ENCODE results near the gene SMIM45.

DNA sequence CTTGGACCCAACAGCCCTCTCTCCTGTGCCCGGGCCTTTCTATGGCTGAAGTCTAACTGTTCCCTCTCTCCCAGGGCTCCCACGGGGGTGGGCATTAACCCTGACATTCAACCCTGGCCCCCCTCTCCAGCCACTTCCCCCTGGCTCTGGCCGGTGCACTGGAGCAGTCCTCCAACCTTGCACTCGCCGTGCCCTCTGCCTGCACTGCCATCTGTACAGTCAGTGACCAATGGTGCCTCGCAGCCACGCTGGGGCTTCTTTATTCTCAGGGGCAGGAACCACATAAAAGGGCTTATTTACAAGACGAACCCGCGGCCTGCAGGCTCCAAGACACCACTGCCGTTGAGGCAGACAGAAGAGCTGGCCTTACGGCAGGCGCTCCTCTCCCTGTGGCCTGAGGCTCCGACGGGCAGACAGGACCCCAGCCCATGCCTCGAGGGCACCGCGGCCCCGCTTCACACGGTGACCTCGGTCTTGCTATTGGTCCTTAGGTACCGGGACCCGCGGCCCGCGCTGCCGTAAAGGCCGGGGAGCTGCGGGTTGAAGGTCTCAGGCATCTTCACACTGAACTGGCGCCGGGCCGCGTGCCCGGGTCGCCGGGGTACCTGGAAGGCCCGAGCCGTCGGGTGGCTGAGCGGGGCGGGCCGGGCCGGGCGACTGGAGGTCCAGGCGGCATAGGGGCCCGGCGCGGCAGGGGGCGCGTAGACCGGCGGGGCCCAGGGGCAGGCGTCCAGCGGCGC, 42.5 kb upstream of the SMIM45 start:
- TF ChIP-seq SP1 (IDR thresholded peaks at IDR 0.05; ENCODE audit: low read depth, low read length) (no peak), SUPT20H (IDR thresholded peaks at IDR 0.05; ENCODE audit: borderline replicate concordance, control insufficient read depth, low read depth, low read length) (no peak), RAD21 (IDR thresholded peaks at IDR 0.05; ENCODE audit: insufficient read depth, low read depth, low read length) (no peak), CHD1 (IDR thresholded peaks at IDR 0.05; ENCODE audit: low read depth, low read length) (no peak), NFYB (IDR thresholded peaks at IDR 0.05; ENCODE audit: insufficient read depth, low read depth, low read length) (no peak), POLR2A (IDR thresholded peaks at IDR 0.05; ENCODE audit: low read depth, low read length) (no peak; the same call in 1 of the 2 replicates), SIN3A (IDR thresholded peaks at IDR 0.05; ENCODE audit: low read depth, low read length) (no peak), SIX5 (IDR thresholded peaks at IDR 0.05; ENCODE audit: low read depth, low read length, severe bottlenecking) (no peak), TCF12 (IDR thresholded peaks at IDR 0.05; ENCODE audit: low read depth, low read length) (no peak)
- TF ChIP-seq, protein P1, sequence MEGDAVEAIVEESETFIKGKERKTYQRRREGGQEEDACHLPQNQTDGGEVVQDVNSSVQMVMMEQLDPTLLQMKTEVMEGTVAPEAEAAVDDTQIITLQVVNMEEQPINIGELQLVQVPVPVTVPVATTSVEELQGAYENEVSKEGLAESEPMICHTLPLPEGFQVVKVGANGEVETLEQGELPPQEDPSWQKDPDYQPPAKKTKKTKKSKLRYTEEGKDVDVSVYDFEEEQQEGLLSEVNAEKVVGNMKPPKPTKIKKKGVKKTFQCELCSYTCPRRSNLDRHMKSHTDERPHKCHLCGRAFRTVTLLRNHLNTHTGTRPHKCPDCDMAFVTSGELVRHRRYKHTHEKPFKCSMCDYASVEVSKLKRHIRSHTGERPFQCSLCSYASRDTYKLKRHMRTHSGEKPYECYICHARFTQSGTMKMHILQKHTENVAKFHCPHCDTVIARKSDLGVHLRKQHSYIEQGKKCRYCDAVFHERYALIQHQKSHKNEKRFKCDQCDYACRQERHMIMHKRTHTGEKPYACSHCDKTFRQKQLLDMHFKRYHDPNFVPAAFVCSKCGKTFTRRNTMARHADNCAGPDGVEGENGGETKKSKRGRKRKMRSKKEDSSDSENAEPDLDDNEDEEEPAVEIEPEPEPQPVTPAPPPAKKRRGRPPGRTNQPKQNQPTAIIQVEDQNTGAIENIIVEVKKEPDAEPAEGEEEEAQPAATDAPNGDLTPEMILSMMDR (IDR thresholded peaks at IDR 0.05 in 2 of 3, conservative IDR thresholded peaks at IDR 0.05 in 1 of 3; ENCODE audit: control insufficient read depth in 2 of 3, extremely low read depth in 1 of 3, insufficient read depth in 1 of 3, low read depth in 3 of 3, low read length in 3 of 3) = no peak
- TF ChIP-seq, protein P2, sequence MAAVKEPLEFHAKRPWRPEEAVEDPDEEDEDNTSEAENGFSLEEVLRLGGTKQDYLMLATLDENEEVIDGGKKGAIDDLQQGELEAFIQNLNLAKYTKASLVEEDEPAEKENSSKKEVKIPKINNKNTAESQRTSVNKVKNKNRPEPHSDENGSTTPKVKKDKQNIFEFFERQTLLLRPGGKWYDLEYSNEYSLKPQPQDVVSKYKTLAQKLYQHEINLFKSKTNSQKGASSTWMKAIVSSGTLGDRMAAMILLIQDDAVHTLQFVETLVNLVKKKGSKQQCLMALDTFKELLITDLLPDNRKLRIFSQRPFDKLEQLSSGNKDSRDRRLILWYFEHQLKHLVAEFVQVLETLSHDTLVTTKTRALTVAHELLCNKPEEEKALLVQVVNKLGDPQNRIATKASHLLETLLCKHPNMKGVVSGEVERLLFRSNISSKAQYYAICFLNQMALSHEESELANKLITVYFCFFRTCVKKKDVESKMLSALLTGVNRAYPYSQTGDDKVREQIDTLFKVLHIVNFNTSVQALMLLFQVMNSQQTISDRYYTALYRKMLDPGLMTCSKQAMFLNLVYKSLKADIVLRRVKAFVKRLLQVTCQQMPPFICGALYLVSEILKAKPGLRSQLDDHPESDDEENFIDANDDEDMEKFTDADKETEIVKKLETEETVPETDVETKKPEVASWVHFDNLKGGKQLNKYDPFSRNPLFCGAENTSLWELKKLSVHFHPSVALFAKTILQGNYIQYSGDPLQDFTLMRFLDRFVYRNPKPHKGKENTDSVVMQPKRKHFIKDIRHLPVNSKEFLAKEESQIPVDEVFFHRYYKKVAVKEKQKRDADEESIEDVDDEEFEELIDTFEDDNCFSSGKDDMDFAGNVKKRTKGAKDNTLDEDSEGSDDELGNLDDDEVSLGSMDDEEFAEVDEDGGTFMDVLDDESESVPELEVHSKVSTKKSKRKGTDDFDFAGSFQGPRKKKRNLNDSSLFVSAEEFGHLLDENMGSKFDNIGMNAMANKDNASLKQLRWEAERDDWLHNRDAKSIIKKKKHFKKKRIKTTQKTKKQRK (IDR thresholded peaks at IDR 0.05; ENCODE audit: low read depth, low read length) = no peak
